Stimulated activated CD8-positive, alpha-beta memory T cell treated with anti-CD3 and anti-CD28 coated beads, Interleukin-2, amount 100 ng/mL, for 48 hours (primary cell): ENCODE measurements around the gene XRCC3.

Source experiments
- DNase-seq, 2 donors: peaks; one replicate each; pipeline ENCODE4 v3.0.0-alpha.2; 2020; ENCODE audit warnings: low read depth in 2 of 2

XRCC3 gene

DNA sequence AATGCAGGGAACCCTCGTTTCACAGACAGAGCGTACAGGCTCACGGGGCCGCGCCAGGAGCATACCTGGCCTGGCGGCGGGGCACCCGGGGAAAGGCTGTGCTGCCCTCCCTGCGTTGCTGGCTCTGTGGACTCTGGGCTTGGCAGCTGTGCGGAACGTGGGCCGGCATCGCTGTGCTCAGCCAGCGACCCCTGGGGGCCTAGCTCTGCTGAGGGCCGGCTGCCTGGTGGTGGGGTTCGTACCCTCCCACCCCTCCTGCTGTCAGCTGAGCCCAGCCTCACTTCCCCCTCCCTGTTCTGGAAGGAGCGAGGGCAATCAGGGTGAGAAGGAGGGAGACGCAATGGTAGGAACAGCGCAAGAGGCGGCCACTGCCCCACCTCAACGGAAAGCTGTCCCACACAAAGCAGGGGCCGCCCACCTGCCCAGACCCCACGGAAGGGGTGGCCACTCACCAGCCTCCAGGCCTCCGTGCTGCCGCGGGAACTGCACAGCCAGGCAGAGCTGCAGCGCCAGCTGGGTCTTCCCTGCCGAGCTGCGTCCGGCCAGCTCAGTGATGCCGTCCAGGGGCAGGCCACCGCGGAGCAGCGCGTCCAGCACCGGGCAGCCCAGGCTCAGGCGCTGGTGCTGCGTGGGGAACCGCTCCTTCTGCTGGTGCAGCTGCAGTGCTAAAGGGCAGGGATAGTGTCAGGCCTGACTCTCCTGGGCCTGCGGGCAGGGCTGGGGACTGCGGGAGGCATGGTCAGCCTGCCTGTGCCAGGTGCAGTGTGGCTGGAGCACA lies 8.5 kb downstream of the XRCC3 start:
- no peak for DNase-seq

DNA sequence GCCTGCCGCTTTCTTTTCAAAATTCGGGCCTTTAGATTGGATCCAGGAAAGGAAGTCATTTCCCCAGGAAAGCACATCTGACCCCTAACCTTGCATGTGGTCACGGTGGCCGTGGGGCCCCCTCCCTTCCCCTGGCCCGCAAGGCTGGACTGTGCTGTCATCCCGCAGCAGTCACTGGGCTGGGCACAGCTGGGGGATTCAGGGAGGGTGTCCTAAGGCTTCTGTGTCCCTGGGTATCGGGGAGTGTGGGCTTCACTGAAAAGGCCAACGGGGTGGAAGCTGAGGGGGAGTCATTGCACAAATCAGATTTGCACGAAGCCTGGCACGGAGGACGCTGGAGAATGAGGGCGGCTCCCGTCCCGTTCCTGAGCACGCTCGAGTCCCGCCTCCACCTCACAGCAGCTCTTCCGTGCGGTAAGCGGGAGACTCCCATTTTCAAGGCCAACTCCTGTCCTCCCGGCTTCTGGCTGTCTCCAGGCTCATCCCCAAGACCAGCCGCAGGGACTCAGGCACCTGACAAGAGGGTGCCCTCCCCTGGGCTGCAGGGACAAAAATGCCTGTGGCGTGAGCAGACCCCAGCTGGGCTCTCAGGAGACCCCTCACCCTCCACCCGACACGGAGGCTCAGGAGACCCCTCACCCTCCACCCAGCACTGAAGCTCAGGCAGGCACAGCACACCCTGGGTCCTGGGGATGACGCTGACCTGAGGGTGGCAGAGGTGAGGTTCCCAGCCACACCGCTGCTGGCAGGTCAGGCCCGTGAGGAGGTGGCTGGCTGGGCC lies 9.6 kb downstream of the XRCC3 start:
- no peak for DNase-seq

GRCh38 chr14:103705118-103705503 lies 10.1 kb downstream of the XRCC3 start:
- DNase-seq, result no peak

- DNase-seq, result no peak
Observed at GRCh38 chr14:103704708-103705107, 10.5 kb downstream of the XRCC3 start.

DNA sequence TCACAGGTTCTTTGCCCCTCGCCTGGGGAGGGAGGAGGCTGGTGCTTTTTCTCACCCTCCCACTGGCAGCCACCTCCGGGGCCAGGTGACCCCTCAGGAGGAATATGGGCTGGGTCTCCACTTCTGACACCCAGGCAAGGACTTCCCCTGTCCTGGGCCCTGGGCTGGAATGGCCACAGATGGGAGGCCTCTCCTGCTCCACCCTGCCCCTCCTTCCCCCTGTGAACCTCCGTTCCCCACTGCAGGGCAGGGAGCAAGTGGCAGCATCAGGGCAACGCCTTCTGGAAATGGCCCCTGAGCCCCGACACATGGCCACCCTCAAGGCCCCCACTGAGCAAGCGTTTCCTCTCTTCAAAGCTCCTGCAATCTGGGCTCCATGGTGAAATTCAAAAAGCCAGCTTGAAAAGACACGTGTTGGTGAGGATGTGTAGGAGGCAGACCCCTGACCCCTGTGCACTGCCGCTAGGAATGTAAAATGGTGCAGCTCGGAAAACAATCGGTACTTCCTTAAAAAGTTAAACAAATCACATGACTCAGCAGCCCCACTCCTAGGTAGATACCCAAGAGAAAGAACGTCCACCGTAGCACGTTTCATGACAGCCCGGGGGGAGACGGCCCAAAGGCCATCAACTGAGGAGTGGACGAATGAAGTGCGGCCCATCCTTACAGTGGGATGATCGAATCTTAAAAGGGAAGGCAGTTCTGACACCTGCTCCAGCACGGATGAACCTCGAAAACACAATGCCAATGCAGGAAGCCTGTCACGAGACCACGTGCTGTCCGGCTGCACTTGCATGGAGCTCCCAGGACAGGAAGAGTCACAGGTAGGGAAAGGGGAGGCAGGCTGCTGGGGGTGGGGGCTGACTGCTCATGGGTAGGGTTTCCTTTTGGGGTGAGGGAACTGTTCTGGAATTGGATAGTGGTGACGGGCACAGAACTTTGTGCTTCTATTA lies 11.5 kb downstream of the XRCC3 start:
- DNase-seq, result no peak

GRCh38 chr14:103702497-103703432 lies 12.5 kb downstream of the XRCC3 start:
- no peak for DNase-seq

DNA sequence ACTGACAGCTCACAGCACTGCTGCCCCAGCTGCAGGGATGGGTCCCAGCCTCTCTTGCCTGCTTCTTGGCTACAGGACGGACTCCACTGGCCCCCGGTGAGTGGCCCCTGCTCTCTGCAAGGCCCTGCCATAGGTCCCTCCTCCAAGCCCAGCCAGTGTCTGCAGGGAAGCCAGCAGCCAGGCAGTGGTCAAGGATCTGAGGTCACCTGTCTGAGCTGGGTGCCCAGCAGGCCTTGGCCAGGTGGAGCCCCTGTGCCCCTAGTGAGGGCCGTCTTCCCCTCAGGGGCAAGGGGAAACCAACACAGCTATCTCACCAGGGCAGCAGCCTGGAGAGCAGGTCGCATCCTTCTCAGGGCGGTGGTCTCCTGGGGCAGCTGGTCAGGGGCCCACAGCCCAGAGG lies 13.2 kb downstream of the XRCC3 start:
- DNase-seq, result no peak

- no peak for DNase-seq
Observed at GRCh38 chr14:103700753-103701490, 14.3 kb downstream of the XRCC3 start.

DNA sequence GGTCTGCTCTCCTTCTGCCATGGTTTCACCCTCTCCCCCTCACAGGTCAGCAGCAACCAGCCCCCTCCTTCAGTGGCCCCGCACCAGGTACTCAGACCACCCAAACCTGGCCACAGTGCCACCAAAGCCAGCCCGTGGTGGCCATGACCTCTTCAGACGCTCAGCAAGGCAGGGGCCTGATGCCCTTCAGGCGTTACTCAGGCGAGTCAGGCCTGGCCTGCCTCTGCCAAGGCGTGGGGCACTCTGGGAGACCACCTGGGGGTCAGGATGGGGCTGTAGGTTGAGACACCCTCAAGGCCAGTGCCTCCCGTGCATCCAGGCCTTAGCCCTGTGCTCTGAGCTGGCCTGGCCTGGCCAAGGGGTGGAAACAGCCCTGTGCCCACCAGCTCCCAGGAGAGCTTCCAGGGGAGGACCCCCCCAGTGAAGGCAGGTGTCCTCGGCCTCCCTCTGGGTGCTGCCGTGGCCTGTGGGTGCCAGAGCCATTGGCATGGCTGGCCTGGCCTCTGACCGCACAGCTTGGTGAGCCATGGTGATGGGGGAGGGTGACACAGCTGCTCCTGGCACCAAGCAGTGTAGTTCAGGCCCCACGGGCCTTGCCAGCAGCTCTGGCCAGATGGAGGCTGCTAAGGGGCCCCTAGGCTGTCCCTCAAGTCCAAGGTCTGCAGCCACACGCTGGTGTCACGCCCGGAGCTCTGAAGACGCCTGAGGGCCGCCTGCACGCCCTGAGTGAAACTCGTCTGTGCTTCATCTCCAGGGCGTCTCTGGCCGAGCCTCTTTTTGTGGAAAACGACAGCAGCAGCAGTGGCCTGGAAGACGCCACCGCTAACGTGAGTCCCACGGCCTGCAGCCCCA lies 15.1 kb downstream of the XRCC3 start:
- no peak for DNase-seq

DNA sequence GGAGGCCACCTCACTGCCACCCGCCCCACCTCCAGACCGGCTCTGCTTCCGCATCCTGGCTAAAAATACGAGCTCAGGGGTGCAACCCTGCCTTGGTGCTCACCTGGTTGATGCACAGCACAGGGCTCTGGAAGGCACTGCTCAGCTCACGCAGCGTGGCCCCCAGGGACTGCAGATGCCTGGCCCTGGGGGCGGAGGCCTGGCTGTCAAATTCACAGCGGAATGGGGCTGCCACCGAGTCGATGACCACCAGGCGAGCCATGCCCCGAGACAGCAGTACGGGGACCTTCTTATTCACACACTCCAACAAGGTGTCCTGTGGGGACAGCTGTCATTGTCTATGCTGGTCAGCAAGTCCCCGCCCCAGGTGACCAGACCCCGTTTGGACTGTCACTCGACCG lies 16.0 kb downstream of the XRCC3 start:
- no peak for DNase-seq

GRCh38 chr14:103698380-103699260 lies 16.6 kb downstream of the XRCC3 start:
- DNase-seq, result no peak

DNA sequence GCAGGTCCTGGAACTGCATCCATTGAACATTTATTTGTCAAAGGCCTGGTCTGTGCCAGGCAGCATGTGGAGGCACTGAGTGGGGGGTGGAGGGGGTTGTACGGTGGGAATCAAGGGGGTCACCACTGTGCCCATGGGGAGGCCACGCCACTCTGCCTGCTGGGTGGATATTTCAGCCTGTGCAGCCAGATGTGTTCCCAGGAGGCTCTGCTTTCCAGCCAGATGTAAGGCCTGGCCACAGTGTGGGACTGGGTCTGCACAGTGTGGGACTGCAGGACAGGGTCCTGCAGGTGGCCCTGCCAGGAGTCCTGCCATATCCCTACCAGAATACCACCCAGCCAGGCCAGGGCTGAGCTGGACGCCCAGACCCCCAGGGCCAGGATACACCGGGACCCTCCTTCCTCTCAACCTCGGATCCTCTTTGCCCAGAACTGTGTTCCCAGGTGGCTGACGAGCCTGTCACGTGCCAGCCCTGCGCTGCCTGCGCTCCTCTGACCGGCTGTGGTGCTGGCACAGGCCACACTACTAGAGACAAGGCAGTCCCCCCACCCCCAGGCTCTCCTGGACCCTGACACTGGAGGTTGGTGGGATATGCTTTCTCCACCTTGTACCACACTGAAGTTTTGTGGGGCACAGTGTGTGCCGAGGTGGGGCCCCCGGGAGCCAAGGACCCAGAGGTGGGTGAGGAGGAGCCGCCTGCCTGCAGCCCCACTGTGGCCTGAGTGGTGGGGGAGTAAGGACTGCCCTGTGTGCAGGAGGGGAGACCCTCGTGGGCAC lies 17.5 kb downstream of the XRCC3 start:
- DNase-seq, result no peak

GRCh38 chr14:103697206-103697602 lies 18.0 kb downstream of the XRCC3 start:
- DNase-seq, result no peak

DNA sequence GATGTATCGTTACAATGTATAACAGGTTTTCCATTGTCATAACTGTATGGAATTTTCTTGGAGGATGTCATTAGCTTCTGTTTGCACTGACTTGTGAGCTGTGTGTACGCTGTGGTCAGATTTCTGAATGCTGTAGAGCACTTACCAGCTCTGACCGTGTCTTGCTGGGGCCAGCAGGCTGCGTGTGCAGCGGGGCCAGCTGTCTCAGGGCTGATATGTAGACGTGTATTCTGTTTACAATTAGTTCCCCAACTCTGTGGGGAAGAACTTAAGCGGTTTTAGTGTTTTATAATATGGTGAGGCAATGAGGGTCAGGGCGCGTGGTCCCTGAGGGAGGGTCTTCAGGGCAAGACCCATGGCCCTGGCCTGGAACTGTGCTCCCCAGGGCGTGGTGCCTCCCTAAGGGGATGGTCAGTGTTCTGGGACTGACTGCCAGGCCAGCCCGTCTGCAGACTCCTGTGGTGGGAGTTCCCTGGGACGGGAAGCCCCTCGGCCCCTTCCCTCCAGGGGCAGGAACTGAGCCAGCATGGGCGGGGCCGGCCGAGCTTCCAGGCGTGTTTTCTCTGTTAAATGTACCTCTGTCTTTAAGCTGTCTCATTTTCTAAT lies 18.7 kb downstream of the XRCC3 start:
- no peak for DNase-seq

- DNase-seq, result no peak
Observed at GRCh38 chr14:103696070-103696402, 19.2 kb downstream of the XRCC3 start.

DNA sequence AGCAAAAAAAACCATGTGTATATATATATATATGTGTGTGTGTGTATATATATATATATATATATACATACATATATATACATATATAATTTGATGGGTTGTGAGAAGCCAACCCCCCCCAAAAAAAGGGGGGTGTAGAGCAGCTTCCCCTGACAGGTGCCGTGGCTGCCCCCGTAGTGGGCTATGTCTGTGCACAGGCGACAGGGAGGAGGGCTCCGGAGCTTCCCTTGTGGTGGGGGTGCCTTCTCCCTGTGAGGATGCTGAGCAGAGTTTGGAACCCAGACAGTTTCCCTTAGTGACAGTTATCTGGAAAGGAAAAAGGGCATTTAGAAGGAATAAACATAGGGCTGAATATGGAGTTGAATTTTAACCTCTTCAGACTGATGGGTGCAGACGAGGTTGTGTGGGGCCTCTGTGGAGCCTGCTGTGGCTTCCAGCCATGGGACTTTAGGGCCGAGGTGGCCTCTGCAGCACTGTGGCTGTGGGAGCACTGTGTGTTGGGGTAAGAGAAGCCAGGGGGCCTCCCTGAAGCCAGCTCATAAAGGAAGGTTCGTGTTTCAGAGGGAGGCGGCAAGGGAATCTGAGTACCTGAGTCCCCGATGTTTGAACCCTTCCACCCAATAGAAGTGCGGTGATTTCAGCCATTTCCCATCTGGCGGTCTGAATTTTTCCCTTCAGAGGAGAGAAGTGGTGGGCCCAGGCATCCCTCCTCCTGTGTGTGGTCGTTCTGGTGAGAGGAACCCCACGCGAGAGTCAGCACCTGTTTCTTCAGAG lies 19.8 kb downstream of the XRCC3 start:
- no peak for DNase-seq
